NB4 (cell line): ENCODE data around the gene ABHD3.

ENCODE experiments used
- CTCF ChIP-seq: IDR thresholded peaks from one replicate; pipeline ENCODE4 v1.5.1; 2012; ENCODE audit warnings: low read depth, low read length
- MAX ChIP-seq: IDR thresholded peaks from 2 replicates; pipeline ENCODE4 v1.6.1; 2011; ENCODE audit warnings: low read depth, low read length
- MYC ChIP-seq: IDR thresholded peaks from 2 replicates; pipeline ENCODE4 v1.6.1; 2011; ENCODE audit warnings: low read depth, low read length
- POLR2A ChIP-seq: IDR thresholded peaks from 2 replicates; pipeline ENCODE4 v1.6.1; 2011; ENCODE audit warnings: mild to moderate bottlenecking; ENCODE audit not compliant: insufficient read length; ENCODE audit errors: extremely low read depth

GRCh38 chr18:21684731-21685130 is 19.8 kb downstream of the ABHD3 start:
- TF ChIP-seq CTCF: no peak
- TF ChIP-seq POLR2A: no peak
- TF ChIP-seq MAX: no peak
- no peak for TF ChIP-seq MYC
